ENCODE results near the gene NDUFAF5.

NDUFAF5 gene

DNA sequence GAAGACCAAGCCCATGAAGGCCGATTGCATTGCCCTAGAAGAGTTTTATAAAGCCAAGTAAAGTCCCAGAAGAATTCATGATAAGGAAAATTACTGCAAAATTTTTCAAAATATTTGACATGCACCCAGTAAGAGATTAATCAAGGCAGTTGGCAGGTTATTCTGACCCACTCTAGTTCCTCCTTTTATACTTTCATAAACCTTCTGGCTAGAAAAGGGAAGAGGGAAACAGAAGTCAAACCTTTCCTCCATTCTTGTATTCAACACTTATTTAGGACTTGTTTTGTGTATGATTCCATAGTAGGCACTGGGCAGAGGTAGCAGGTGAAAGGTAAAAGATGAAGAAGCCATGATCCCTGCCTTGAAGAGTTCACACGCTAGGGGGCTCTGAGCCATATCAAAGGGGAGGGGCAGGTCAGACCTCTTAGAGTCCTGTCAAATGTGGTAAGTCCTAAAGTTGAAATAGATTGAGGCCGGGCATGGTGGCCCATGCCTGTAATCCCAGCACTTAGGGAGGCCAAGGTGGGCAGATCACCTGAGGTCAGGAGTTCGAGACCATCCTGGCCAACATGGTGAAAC is 85.4 kb downstream of the NDUFAF5 start:
- no peak for DNase-seq
